ENCODE results near the gene EFNA2. TPM values are rescaled to one million over a fixed set of nuclear protein-coding genes. Genes with fewer than 3 reads are reported as not detected.
A peak's percentile ranks its signal among the peaks of the same experiment; 100 is the strongest.

EFNA2 gene
- total RNA-seq, 2 experiments from 2014 or later: not detected

DNA sequence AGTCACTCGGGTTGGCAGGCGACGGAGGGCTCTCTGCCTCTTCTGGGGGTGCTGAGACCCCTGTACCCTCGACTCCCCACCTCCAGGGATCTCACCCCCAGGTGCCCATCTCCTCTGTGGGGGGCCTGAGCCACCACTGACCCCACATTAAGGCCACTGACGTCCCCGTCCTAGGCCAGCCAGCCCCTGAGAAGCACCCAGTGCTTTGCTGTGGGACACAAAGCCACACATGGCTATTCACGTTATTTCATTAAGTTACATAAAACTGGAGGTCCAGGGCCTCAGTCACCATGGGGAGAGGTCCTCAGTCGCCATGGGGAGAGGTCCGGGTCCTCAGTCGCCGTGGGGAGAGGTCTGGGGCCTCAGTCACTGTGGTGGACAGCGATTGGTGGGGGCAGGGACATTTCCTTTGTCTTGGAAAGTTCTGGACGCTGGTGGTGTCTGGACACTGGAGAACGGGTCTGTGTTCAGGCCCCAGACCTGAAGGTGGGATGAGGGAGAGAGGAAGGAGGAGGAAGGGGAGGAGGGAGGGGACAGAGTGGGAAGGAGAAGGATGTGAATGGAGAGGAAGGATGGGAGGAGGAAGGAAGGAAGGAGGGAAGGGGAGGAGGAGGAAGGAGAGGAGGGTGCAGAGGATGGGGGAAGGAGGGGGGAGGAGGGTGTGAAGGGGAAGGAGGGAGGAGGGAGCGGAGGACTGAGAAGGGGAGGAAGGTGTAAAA, 3.9 kb upstream of the EFNA2 start:
- intact Hi-C loops (cut with micrococcal nuclease): no loop called here
- TF ChIP-seq, protein P1, sequence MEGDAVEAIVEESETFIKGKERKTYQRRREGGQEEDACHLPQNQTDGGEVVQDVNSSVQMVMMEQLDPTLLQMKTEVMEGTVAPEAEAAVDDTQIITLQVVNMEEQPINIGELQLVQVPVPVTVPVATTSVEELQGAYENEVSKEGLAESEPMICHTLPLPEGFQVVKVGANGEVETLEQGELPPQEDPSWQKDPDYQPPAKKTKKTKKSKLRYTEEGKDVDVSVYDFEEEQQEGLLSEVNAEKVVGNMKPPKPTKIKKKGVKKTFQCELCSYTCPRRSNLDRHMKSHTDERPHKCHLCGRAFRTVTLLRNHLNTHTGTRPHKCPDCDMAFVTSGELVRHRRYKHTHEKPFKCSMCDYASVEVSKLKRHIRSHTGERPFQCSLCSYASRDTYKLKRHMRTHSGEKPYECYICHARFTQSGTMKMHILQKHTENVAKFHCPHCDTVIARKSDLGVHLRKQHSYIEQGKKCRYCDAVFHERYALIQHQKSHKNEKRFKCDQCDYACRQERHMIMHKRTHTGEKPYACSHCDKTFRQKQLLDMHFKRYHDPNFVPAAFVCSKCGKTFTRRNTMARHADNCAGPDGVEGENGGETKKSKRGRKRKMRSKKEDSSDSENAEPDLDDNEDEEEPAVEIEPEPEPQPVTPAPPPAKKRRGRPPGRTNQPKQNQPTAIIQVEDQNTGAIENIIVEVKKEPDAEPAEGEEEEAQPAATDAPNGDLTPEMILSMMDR (IDR thresholded peaks at IDR 0.05): no peak
- peaks cover 26% of the 10 kb centered on the region for H3K36me3 Mint-ChIP-seq (ENCODE audit: low read depth)
- H3K27ac Mint-ChIP-seq: no peak overlapping the region
- ATAC-seq (no peak), DNase-seq (no peak)
- H3K4me3 Mint-ChIP-seq: no peak overlapping the region
- H3K9me3 Mint-ChIP-seq: no peaks in the 10 kb centered on the region
- H3K27me3 Mint-ChIP-seq: peaks cover 18% of the 10 kb centered on the region
- peaks cover 11% of the 10 kb centered on the region for H3K4me1 Mint-ChIP-seq (ENCODE audit: low read depth)
- ChIA-PET CTCF (no interaction called here), POLR2A (no interaction called here)

DNA sequence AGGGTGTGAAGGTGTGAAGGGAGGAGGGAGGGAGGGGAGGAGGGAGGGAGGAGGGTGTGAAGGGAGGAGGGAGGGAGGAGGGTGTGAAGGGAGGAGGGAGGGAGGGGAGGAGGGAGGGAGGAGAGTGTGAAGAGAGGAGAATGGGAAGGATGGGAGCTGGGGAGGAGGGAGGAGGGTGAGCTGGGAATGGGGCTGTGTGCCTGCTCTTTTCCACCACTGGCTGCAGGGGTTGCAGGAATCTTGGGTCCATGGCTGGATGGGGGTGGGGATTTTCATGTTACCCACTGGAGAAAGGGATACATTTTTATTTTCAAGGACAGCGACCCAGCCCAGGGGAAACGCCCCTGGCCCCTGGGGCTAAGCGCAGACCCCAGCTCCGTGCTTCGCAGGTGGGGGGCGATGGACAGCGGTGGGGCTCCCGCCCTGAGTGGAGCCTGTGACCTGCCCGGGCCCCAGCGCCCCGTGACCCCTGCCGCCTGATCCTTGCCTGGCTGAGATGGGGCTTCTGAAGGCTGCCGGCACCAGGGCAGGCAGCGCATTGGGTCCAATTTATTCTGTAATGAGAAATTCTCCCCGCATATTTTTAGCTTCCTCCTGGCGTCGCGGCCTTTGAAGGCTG, 3.0 kb upstream of the EFNA2 start:
- Mint-ChIP-seq H3K4me1 (ENCODE audit: low read depth) (peaks cover 7% of the 10 kb centered on the region), H3K4me3 (no peak overlapping the region), H3K27me3 (peaks cover 20% of the 10 kb centered on the region), H3K9me3 (no peaks in the 10 kb centered on the region), H3K27ac (no peak overlapping the region), H3K36me3 (ENCODE audit: low read depth) (peaks cover 22% of the 10 kb centered on the region)
- ChIA-PET CTCF (no interaction called here), POLR2A (no interaction called here)
- intact Hi-C loops (cut with micrococcal nuclease): no loop called here
- TF ChIP-seq, protein P1 (IDR thresholded peaks at IDR 0.05): no peak
- DNase-seq (no peak), ATAC-seq (no peak)

GRCh38 chr19:1283207-1283916, 2.3 kb upstream of the EFNA2 start:
- POLR2A ChIA-PET: interaction anchor here (1.1 kb wide), 1 partner anchor 12 kb away, joined by 3 read pairs; no protein-coding TSS in a partner anchor

GRCh38 chr19:1283917-1284292, 1.8 kb upstream of the EFNA2 start:
- ChIA-PET CTCF (interaction anchor here (1.5 to 2.0 kb wide), 2 partner anchors 40 to 99 kb away, joined by 3 to 7 read pairs; no protein-coding TSS in a partner anchor), POLR2A (interaction anchor here (0.9 to 1.1 kb wide), 2 partner anchors 12 to 33 kb away, joined by 3 read pairs; no protein-coding TSS in a partner anchor)
- Mint-ChIP-seq H3K27ac (no peak overlapping the region), H3K36me3 (ENCODE audit: low read depth) (peaks cover 16% of the 10 kb centered on the region), H3K27me3 (peaks cover 21% of the 10 kb centered on the region), H3K4me1 (ENCODE audit: low read depth) (peaks cover 5% of the 10 kb centered on the region), H3K9me3 (no peaks in the 10 kb centered on the region), H3K4me3 (no peak overlapping the region)
- TF ChIP-seq, protein P1 (IDR thresholded peaks at IDR 0.05): no peak
- ATAC-seq: no peak
- DNase-seq: no peak
- intact Hi-C loops (cut with micrococcal nuclease): no loop called here

More at GRCh38 chr19:1283207-1283916, 2.3 kb upstream of the EFNA2 start:
- Mint-ChIP-seq H3K9me3 (no peaks in the 10 kb centered on the region), H3K4me1 (ENCODE audit: low read depth) (peaks cover 5% of the 10 kb centered on the region), H3K27me3 (peaks cover 20% of the 10 kb centered on the region), H3K4me3 (no peak overlapping the region), H3K27ac (no peak overlapping the region), H3K36me3 (ENCODE audit: low read depth) (peaks cover 18% of the 10 kb centered on the region)
- intact Hi-C loops (cut with micrococcal nuclease): no loop called here
- CTCF ChIA-PET: interaction anchor here (2.0 kb wide), 1 partner anchor 39 kb away, joined by 7 read pairs; no protein-coding TSS in a partner anchor
- TF ChIP-seq, protein P1 (IDR thresholded peaks at IDR 0.05): no peak
- no peak for ATAC-seq
- peak; percentile 26 for DNase-seq

All from activated CD8-positive, alpha-beta T cell treated with anti-CD3 and anti-CD28 coated beads for 36 hours (primary cell).